Superior temporal gyrus (tissue), 1 donor: ENCODE results near the gene IFNL1.
"Not testable (repeated sequence)": the region's sequence is repeated elsewhere in the genome, so short reads cannot be mapped to it uniquely, and the experiment has no call there.

Source experiments
- DNase-seq: peaks from one replicate; pipeline ENCODE4 v3.0.0-alpha.2; 2016; ENCODE audit errors: extremely low spot score

The IFNL1 gene

DNA sequence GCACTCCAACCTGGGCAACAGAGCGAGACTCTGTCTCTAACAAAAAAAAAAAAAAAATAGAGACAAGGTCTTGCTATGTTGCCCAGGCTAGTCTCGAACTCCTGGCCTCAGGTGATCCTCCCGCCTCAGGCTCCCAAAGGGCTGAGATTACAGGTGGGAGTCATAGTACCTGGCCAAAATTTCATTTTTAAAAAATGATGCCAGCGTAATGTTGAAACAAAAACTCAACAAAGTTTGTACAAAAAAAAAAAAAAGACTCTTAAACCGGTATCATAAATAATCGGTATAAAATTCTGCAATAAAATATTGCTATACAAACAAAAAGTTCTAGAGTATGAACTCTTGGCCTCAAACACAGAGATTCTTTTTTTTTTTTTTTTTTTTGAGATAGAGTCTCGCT, 36.1 kb downstream of the IFNL1 start:
- no peak for DNase-seq

DNA sequence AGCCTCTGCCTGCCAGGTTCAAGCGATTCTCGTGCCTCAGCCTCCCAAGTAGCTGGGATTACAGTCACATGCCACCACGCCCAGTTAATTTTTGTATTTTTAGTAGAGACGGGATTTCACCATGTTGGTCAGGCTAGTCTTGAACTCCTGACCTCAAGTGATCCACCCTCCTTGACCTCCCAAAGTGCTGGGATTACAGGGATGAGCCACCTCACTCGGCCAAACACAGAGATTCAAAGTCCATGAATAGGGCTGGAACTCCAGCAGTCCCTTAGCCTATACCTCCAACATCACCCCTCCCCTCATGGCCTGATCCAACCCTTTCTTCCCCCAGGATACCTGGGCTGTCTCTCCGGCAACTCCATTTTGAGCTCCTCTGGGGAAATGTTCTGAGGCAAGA, 36.5 kb downstream of the IFNL1 start:
- DNase-seq = not testable (repeated sequence)

DNA sequence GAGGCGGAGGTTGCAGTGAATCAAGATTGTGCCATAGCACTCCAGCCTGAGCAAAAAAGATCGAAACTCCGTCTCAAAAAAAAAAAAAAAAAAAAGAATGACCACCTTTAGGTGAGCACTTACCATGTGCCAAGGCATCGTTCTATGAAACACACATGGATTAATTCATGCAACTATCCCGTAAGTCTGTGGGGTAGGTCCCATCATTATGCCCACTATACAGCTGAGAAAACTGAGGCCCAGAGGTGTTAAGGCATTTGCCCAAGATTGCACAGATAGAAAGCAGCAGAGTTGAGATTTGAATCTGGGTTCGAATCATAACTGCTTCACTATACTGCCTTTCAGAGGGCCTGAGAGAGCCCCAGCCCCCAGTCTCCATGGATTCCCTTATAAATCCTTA, 37.3 kb downstream of the IFNL1 start:
- DNase-seq = no peak

DNA sequence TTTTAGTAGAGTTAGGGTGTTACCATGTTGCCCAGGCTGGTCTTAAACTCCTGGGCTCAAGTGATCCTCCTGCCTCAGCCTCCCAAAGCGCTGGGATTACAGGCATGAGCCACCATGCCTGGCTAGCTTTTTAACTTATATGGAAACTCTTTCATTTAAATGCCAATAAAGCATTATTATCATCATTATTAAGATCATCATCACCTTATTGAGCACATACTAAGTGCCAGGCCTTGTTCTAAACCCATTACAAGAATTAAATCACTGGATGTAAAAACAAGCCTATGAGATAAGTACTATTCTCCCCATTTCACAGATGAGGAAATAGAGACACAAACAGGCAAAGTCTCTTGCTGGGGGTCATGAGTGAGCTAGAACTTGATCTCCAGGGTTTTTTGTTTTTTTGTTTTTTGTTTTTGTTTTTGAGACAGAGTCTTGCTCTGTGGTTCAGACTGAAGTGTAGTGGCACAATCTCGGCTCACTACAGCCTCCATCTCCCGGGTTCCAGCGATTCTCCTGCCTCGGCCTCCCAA, 38.3 kb downstream of the IFNL1 start:
- DNase-seq = no peak

DNA sequence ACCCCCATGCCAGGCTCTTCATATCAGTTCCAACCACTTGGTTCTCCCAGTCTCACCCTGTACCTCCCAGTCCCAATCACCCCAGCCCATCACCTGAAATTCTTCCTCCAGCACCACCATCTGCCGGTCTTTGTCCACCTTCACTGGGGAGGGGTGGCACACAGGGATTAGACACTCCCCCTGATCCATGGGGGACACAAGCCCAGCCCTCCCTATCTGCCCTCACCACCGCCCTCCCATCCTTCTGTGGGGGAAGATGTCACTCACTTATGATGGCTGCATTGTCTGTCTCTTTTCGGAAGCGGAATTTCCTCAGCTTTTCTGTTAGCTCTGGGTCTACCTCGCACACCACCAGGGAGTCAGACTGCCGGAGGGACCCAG, 39.0 kb downstream of the IFNL1 start:
- no peak for DNase-seq

DNA sequence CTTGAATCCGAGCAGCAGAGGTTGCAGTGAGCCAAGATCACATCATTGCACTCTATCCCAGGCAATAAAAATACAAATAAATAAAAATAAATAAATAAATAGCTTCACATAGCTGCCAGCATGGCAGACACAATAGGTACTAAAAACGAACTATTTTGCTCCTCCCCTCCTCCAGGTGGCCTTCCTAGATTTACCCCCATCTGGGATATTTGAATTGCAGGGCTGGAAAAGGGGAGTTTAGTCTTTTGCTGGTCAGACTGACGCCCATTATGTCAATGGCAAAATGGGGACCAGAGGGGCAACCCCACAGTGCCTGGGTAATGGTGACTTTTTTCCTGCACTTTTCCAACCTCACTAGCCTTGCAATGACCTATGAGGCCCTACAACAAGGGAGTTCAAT, 40.3 kb downstream of the IFNL1 start:
- DNase-seq = no peak

DNA sequence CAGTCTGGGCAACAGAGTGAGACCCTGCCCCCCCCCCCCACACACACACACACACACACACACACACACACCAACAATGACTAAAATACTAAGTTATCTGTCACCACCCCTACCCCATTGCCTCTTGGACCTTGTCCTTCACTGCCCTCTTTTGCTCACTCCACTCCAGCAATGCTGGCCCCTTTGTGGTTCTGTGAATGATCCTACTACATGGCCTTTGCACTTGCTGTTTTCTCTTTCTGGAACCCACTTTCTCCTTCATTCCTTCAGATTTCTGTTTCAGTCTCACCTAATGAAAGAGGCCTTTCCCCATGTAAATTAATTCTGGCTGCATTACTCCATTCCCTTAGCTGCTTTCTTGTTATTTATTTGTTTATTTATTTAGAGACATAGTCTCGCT, 43.5 kb downstream of the IFNL1 start:
- no peak for DNase-seq

DNA sequence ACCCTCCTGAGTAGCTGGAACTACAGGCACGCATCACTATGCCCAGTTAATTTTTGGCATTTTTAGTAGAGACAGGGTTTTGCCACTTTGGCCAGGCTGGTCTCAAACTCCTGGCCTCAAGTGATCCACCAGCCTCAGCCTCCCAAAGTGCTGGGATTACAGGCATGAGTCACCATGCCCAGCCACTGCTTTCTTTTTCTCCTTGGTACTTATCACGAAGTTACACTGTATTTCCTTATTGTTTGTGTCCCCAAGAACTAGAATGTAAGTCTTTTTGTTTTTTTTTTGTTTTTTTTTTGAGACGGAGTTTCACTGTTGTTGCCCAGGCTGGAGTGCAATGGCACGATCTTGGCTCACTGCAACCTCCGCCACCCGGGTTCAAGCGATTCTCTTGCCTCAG, 43.9 kb downstream of the IFNL1 start:
- DNase-seq = not testable (repeated sequence)

DNA sequence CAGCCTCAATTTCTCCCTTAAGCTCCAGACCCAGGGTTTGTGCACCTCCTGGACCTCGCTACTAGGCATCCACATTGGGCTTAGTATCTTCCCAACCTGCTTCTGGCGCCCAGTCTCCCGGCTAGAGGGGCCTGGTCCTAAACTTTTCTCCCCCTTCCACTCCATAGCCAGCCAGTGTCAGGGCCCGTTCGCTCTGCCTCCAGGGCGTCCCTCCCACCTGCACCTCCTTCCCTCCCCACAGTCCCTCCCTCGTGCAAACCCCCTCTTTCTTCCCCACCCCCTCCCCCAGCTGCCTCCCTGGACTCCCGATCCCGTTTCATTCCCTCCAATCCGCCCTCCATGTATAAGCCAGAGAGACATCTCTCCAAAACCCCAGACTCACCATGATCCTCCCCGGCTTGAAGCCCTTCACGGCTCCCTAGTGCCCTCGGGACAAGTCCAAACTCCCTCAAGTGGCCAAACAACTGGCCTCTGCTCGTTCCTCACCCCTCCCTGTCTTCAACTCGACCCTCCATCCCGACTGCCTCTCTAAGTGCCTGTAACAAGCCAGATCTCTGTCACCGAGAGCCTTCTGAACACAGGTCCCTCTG, 45.0 kb downstream of the IFNL1 start:
- no peak for DNase-seq

DNA sequence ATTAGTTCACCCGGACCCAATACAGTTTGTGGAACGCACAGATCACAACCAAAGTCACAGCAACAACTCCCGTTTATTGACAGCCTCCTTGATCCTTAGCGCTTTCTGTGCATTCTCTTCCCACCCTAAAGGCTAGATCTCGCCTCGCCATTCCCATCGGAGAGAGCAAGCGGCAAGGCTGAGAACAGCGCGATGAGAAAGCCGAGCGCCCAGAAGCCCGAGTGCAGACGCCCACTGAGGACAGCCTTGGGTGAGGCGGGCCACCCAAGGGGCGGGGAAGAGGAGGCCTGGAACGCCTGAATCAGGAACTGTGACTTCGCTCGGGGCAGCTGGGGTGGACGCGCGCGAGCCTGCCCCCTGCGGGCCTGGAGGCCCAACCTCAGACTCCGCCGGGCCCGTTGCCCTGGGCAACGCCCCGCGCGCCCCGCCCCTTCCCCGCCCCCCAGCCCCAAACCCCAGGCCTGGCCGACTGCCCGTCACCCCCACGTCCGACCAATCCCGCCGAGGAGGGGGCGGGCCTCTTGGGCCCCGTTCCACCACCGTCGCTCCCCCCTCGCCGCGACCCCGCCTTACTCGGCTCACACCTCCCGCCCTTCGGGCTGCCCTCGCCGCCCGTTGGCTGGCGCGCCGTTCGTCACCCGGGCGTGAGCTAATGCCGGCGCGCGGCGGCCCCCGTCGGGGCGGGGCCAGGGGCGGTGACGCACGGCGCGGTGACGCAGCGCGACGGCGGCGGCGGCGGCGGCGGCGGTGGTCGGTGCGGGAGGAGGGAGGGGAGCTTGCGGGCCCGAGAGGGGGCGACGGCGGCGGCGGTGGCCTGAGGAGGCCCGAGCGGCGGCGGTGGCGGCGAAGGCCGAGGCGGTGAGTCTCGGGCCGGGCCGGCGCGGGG, 45.8 kb downstream of the IFNL1 start, which contains the start of gene SAMD4B:
Gene SAMD4B (plus strand): TSS at position 703 of the 886 bp plus-strand sequence. CDS start 14,473 bp downstream, outside the sequence.
- peak; percentile 97 for DNase-seq

DNA sequence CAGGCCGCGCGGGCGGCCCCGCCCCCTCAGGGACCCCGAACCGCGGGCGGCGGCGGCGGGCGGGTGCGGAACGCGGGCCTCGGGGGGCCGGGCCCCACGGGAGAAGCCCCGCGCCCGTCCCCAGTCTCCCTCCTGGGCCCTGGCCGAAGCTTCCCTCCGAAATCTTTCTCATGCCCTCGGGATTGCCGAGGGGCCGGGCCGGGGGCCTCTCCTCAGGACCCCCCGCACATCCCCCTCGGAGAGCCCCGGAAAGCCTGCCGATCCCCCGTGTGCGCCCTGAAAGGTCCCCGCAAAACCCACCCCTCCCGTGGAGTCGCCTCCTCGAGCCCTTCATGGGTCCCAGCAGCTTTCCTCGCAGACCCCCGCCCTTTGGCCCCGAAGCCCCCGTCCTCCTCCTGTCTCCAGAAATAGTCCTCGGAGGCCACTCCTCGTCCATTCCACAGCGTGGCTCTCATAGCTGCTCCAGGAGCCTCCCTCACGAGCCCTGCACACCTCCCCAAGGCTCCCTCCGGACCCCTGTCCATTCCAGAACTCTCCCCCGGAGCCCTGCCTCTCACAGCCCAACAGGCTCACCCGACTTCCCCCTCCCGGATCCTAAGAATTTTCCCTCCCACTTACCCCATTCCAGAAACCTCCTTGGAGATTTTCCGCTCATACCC, 46.6 kb downstream of the IFNL1 start:
- DNase-seq = peak; percentile 5

DNA sequence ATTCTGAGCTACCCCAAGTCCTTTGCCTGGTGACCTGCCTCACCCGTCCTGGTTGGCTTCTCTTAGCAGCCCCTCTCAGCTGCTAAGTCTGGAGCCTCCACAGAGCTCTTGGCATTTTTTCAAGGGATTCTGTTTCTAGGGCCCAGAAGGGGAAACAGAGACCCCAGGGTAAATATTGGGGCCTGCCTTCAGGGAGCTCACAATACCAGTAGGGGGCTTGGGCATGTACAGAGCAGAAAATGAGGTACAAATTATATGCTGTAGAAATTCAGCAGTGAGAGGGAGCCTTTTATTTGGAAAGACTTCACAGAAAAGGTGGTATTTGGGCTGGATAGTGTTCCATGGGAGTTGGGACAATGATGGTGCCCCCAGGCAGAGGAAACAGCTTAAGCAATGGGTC, 49.7 kb downstream of the IFNL1 start:
- peak; percentile 9 for DNase-seq

DNA sequence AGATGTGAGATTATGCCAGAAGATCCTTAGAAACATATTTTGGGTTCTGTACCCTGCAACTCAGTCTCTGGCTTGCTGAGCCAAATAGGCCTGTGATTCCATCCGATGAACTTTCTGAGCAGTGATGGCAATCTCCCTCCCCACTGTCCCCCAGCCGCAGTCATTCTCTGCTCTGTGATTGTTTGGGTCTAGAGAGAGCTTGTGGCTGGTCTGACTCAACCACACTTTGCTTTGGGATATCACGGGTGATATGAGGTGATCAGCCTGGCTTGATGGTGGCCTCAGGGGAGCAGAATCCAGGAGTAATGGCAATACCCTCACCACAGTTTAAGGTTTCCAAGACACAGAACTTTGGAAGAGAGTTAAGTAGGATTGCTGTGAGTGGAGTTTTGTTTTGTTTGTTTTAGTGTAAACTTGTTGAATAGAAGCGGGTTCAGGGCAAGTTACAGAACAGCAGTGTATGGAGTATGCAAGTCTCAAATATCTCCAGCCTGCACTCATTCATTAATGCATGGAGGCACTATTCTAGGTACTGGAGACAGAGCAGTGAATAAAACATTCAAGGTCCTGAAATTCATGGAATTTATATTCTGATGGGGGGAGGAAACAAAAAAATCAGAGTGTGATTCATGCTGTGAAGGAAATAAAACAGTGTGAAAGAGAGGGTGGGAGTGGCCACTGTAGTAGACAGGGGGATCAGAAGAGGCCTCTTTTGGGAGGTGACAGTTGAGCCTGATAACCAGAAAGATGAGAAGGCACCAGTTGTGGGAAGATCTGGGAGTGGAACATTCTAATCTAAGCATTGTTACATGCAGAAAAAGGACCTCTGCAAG, 51.3 kb downstream of the IFNL1 start:
- peak; percentile 16 for DNase-seq
